Panc1 (cell line): ENCODE measurements around the gene THAP11. TPM values are rescaled to one million over a fixed set of nuclear protein-coding genes. Genes with fewer than 3 reads are reported as not detected.

ENCODE experiments used
- ATAC-seq: fragments of 200-7000 bp; cut with Tn5 transposase; 2 replicates; pipeline ENCODE4 v1.9.1; 2020; ENCODE audit warnings: mild to moderate bottlenecking, moderate library complexity
- BruUV-seq: library from RNA; stranded (reverse); fragments of 400-500 nt; replicated peaks from 2 replicates; lab custom pipeline; 2021; lab: Mats Ljungman, UMichigan
- CTCF ChIA-PET: fragments of 300-600 bp; sonication (Branson Sonifier 250); formaldehyde crosslinking; loops from one replicate; lab custom pipeline; 2022; ENCODE audit warnings: antibody characterized with exemption; lab: Charles Lee
- POLR2A ChIA-PET: fragments of 300-600 bp; sonication (Branson Sonifier 250); formaldehyde crosslinking; loops from one replicate; lab custom pipeline; 2022; ENCODE audit warnings: antibody characterized with exemption; lab: Charles Lee
- DNase-seq: peaks from one replicate; pipeline ENCODE4 v3.0.0-alpha.2; 2010; ENCODE audit warnings: low read depth, low spot score
- H3K27ac ChIP-seq: 2 replicates; pipeline ENCODE4 v1.5.1; 2011; ENCODE audit warnings: mild to moderate bottlenecking, low read length, inconsistent platforms
- H3K27me3 ChIP-seq: fragments of 200-500 bp; sonication (Bioruptor generic); 2 replicates; pipeline ENCODE4 v1.6.0; 2014; ENCODE audit warnings: low read length, inconsistent platforms; ENCODE audit not compliant: control insufficient read depth, insufficient read depth
- H3K36me3 ChIP-seq: fragments of 200-500 bp; sonication (Bioruptor generic); 2 replicates; pipeline ENCODE4 v1.5.1; 2014; ENCODE audit warnings: inconsistent platforms, mild to moderate bottlenecking, low read length, moderate library complexity; ENCODE audit not compliant: control insufficient read depth, insufficient read depth
- H3K4me1 ChIP-seq: 2 replicates; pipeline ENCODE4 v1.5.1; 2011; ENCODE audit warnings: inconsistent platforms, mild to moderate bottlenecking, low read length, moderate library complexity; ENCODE audit not compliant: control insufficient read depth, insufficient read depth
- H3K4me3 ChIP-seq, 2 experiments: 2 replicates each; pipeline ENCODE4 v1.5.1; 2011 to 2012; ENCODE audit warnings: low read depth in 2 of 2, low read length in 2 of 2, mild to moderate bottlenecking in 2 of 2, inconsistent platforms in 1 of 2, moderate library complexity in 1 of 2
- H3K9me3 ChIP-seq: fragments of 200-500 bp; sonication (Bioruptor generic); 2 replicates; pipeline ENCODE4 v1.5.1; 2014; ENCODE audit warnings: low read depth, mild to moderate bottlenecking, inconsistent platforms, low read length, moderate library complexity; ENCODE audit not compliant: control insufficient read depth, insufficient read depth
- CTCF ChIP-seq: fragments of 450-650 bp; IDR thresholded peaks from 2 replicates; pipeline ENCODE4 v1.5.1; 2017; ENCODE audit warnings: mild to moderate bottlenecking
- POLR2AphosphoS5 ChIP-seq: IDR thresholded peaks from 2 replicates; pipeline ENCODE4 v1.6.1; 2012; ENCODE audit warnings: mild to moderate bottlenecking, low read depth, low read length, moderate library complexity
- REST ChIP-seq, 2 experiments: IDR thresholded peaks; 2 replicates each; pipeline ENCODE4 v1.6.1; 2011 to 2012; ENCODE audit warnings: low read depth in 2 of 2, control low read depth in 1 of 2, low read length in 1 of 2, mild to moderate bottlenecking in 1 of 2, moderate library complexity in 1 of 2; ENCODE audit not compliant: insufficient read depth in 1 of 2
- SIN3A ChIP-seq: IDR thresholded peaks from 2 replicates; pipeline ENCODE4 v1.6.1; 2012; ENCODE audit warnings: low read depth, mild to moderate bottlenecking, low read length, moderate library complexity, borderline replicate concordance; ENCODE audit not compliant: insufficient read depth
- TCF7L2 ChIP-seq: IDR thresholded peaks from 2 replicates; pipeline ENCODE4 v1.6.1; 2011; ENCODE audit warnings: mild to moderate bottlenecking, low read depth, low read length, inconsistent platforms
- in situ Hi-C: cut with HindIII; loops from 2 replicates; pipeline ENCODE4 v1.10.0; 2016; ENCODE audit warnings: low sequenced_read_pairs, low pct_unique_long_range_greater_than_20kb
- intact Hi-C: fragments of 100-400 bp; cut with micrococcal nuclease; formaldehyde crosslinking; loops from one replicate; pipeline ENCODE4 v1.10.0; 2022; ENCODE audit not compliant: unreplicated experiment
- total RNA-seq: library from RNA; stranded (reverse); gene quantifications from one replicate; pipeline ENCODE4 v1.2.1, GENCODE V29; 2021; ENCODE audit not compliant: unreplicated experiment

Gene THAP11
- total RNA-seq, 1 experiment from 2014 or later, result 27.3 TPM

- Histone ChIP-seq H3K27me3 (no peaks in the 10 kb centered on the region), H3K4me1 (no peaks in the 10 kb centered on the region), H3K4me3 (no peak overlapping the region), H3K36me3 (no peaks in the 10 kb centered on the region), H3K9me3 (no peaks in the 10 kb centered on the region), H3K27ac (no peak overlapping the region)
- TF ChIP-seq CTCF (no peak), REST (IDR thresholded peaks at IDR 0.05; ENCODE audit: insufficient read depth in 1 of 2, low read depth in 2 of 2, low read length in 1 of 2) (no peak), TCF7L2 (no peak), SIN3A (no peak), POLR2AphosphoS5 (no peak)
- ChIA-PET CTCF (interaction anchor here (0.6 kb wide), 1 partner anchor 171 kb away, joined by 5 read pairs; no protein-coding TSS in a partner anchor), POLR2A (interaction anchor here (0.7 kb wide), 1 partner anchor 11 kb away, joined by 4 read pairs; no protein-coding TSS in a partner anchor)
- intact Hi-C loops, result no loop called here
- in situ Hi-C loops, result no loop called here
- no TSS peak for BruUV-seq
- DNase-seq (no peak), ATAC-seq (no peak)
Observed at GRCh38 chr16:67820608-67821259, 21.4 kb upstream of the THAP11 start.

GRCh38 chr16:67822511-67822910, 19.6 kb upstream of the THAP11 start:
- POLR2A ChIA-PET, result no interaction called here
- in situ Hi-C loops (no loop called here), intact Hi-C loops (no loop called here)
- ATAC-seq (no peak), DNase-seq (no peak)
- Histone ChIP-seq H3K36me3 (no peaks in the 10 kb centered on the region), H3K4me3 (no peak overlapping the region), H3K27me3 (no peaks in the 10 kb centered on the region), H3K4me1 (no peaks in the 10 kb centered on the region), H3K9me3 (no peaks in the 10 kb centered on the region), H3K27ac (no peak overlapping the region)
- no TSS peak for BruUV-seq
- no peak for TF ChIP-seq POLR2AphosphoS5
- no peak for TF ChIP-seq TCF7L2
- TF ChIP-seq REST (IDR thresholded peaks at IDR 0.05; ENCODE audit: insufficient read depth in 1 of 2, low read depth in 2 of 2, low read length in 1 of 2), result no peak
- TF ChIP-seq SIN3A, result no peak
- TF ChIP-seq CTCF, result no peak
- CTCF ChIA-PET, result interaction anchor here (0.6 to 0.7 kb wide), 2 partner anchors 10 to 921 kb away, joined by 3 to 5 read pairs; no protein-coding TSS in a partner anchor
